HepG2 (cell line): ENCODE data around the gene TMEM220. TPM values are rescaled to one million over a fixed set of nuclear protein-coding genes. Genes with fewer than 3 reads are reported as not detected.
A peak's percentile ranks its signal among the peaks of the same experiment; 100 is the strongest.

Experiments
- BORCS8-MEF2B ChIP-seq: sonication (generic); formaldehyde crosslinking; IDR thresholded peaks from 2 replicates; pipeline ENCODE4 v1.8.0; 2022; ENCODE audit warnings: mild to moderate bottlenecking, missing genetic modification reagents
- EP300 ChIP-seq, 3 experiments: sonication (generic) in 1 of 3; formaldehyde crosslinking in 1 of 3; IDR thresholded peaks; 2 replicates each; pipeline versions ENCODE4 v1.5.1 to v1.6.1; 2011 to 2020; ENCODE audit warnings: low read depth in 2 of 3, low read length in 2 of 3, borderline replicate concordance in 1 of 3, improper control_type of control experiment in 1 of 3, mild to moderate bottlenecking in 1 of 3, missing genetic modification reagents in 1 of 3, moderate library complexity in 1 of 3
- FOXP4 ChIP-seq: sonication (generic); formaldehyde crosslinking; IDR thresholded peaks from 2 replicates; pipeline ENCODE4 v1.4.0; 2020; ENCODE audit warnings: missing genetic modification reagents
- KDM4B ChIP-seq: sonication (generic); formaldehyde crosslinking; IDR thresholded peaks from 2 replicates; pipeline ENCODE4 v1.4.0; 2020; ENCODE audit warnings: missing genetic modification reagents
- MAFF ChIP-seq: IDR thresholded peaks from 2 replicates; pipeline ENCODE4 v1.6.1; 2011; ENCODE audit warnings: low read depth, low read length, improper control_type of control experiment
- NFATC3 ChIP-seq: sonication (generic); formaldehyde crosslinking; IDR thresholded peaks from 2 replicates; pipeline ENCODE4 v1.5.1; 2020; ENCODE audit warnings: mild to moderate bottlenecking, missing genetic modification reagents
- PAX8 ChIP-seq: sonication (generic); formaldehyde crosslinking; IDR thresholded peaks from 2 replicates; pipeline ENCODE4 v1.8.0; 2022; ENCODE audit warnings: mild to moderate bottlenecking, missing genetic modification reagents, borderline replicate concordance
- SIN3A ChIP-seq: IDR thresholded peaks from 2 replicates; pipeline ENCODE4 v1.6.1; 2011; ENCODE audit warnings: low read depth, mild to moderate bottlenecking, control low read depth, low read length, borderline replicate concordance
- SMYD3 ChIP-seq: sonication (generic); formaldehyde crosslinking; IDR thresholded peaks from 2 replicates; pipeline ENCODE4 v1.8.1; 2023; ENCODE audit warnings: mild to moderate bottlenecking, missing genetic modification reagents
- TOE1 ChIP-seq: sonication (generic); formaldehyde crosslinking; IDR thresholded peaks from 2 replicates; pipeline ENCODE4 v1.4.0; 2020; ENCODE audit warnings: mild to moderate bottlenecking, missing genetic modification reagents
- ZNF142 ChIP-seq: sonication (generic); formaldehyde crosslinking; IDR thresholded peaks from 2 replicates; pipeline ENCODE4 v1.4.0; 2020; ENCODE audit warnings: missing genetic modification reagents
- ZNF224 ChIP-seq: sonication (generic); formaldehyde crosslinking; IDR thresholded peaks from 2 replicates; pipeline ENCODE4 v1.5.0; 2020; ENCODE audit warnings: mild to moderate bottlenecking, missing genetic modification reagents
- ZNF572 ChIP-seq: sonication (generic); formaldehyde crosslinking; IDR thresholded peaks from 2 replicates; pipeline ENCODE4 v1.5.1; 2020; ENCODE audit warnings: mild to moderate bottlenecking, missing genetic modification reagents
- ZNF597 ChIP-seq: sonication (generic); formaldehyde crosslinking; IDR thresholded peaks from 2 replicates; pipeline ENCODE4 v1.5.0; 2020; ENCODE audit warnings: missing genetic modification reagents
- ZNF891 ChIP-seq: sonication (generic); formaldehyde crosslinking; IDR thresholded peaks from 2 replicates; pipeline ENCODE4 v1.5.0; 2020; ENCODE audit warnings: mild to moderate bottlenecking, missing genetic modification reagents
- polyA plus RNA-seq, 8 experiments: library from polyadenylated mRNA; depleted of rRNA in 3 of 8; stranded (reverse) in 7 of 8; unstranded in 1 of 8; fragments of >200 nt; fragmentation: Illumina TruSeq in 4 of 8; extraction: Trizol in 4 of 8; gene quantifications; 2 replicates each; pipeline versions ENCODE4 v1.2.1 to v1.2.3, GENCODE V29; 2011 to 2016; ENCODE audit warnings: low read depth in 4 of 8, missing spikeins in 1 of 8, mixed read lengths in 1 of 8; ENCODE audit not compliant: insufficient read depth in 1 of 8
- total RNA-seq, 5 experiments: library from RNA; depleted of rRNA; stranded (reverse); fragments of >200 nt; fragmentation: Illumina TruSeq; extraction: Trizol; gene quantifications; 2 replicates each; pipeline ENCODE4 v1.2.3, GENCODE V29; 2016; ENCODE audit warnings: low read depth in 1 of 5
- TF ChIP-seq, protein P1 (sequence below): sonication (generic); formaldehyde crosslinking; IDR thresholded peaks from 2 replicates; pipeline ENCODE4 v1.4.0; 2020; ENCODE audit warnings: missing genetic modification reagents

Gene TMEM220
- total and polyA plus RNA-seq, 2 of the 13 experiments (the other 11 are each of a cell fraction or from before 2014, with no cell fraction given), result 1.3 to 2.2 TPM

GRCh38 chr17:10697092-10698081 is 32.4 kb downstream of the TMEM220 start, which contains the start of the genes ADPRM and SCO1 (continued):
- TF ChIP-seq BORCS8-MEF2B (CRISPR knock-in tag) (peak; percentile 70), ZNF891 (CRISPR knock-in tag) (peak; percentile 96; the same call in 1 of the 2 replicates), MAFF (no peak), ZNF224 (CRISPR knock-in tag) (no peak), KDM4B (CRISPR knock-in tag) (peak; percentile 65; the same call in 1 of the 2 replicates), ZNF572 (no peak), EP300 (IDR thresholded peaks at IDR 0.05; ENCODE audit: low read depth in 2 of 2, low read length in 2 of 2) (no peak), EP300 (CRISPR knock-in tag; IDR thresholded peaks at IDR 0.05; ENCODE audit: borderline replicate concordance) (peak; percentile 48; the same call in 1 of the 2 replicates), FOXP4 (CRISPR knock-in tag) (no peak; the same call in 1 of the 2 replicates), ZNF142 (peak; percentile 74), ZNF597 (CRISPR knock-in tag) (no peak), SMYD3 (CRISPR knock-in tag) (no peak), NFATC3 (CRISPR knock-in tag) (no peak), TOE1 (CRISPR knock-in tag) (no peak), PAX8 (CRISPR knock-in tag) (0 out of 2 replicates have a peak, but pooled peaks have one; percentile 43), SIN3A (peak; percentile 84)
- TF ChIP-seq, protein P1, sequence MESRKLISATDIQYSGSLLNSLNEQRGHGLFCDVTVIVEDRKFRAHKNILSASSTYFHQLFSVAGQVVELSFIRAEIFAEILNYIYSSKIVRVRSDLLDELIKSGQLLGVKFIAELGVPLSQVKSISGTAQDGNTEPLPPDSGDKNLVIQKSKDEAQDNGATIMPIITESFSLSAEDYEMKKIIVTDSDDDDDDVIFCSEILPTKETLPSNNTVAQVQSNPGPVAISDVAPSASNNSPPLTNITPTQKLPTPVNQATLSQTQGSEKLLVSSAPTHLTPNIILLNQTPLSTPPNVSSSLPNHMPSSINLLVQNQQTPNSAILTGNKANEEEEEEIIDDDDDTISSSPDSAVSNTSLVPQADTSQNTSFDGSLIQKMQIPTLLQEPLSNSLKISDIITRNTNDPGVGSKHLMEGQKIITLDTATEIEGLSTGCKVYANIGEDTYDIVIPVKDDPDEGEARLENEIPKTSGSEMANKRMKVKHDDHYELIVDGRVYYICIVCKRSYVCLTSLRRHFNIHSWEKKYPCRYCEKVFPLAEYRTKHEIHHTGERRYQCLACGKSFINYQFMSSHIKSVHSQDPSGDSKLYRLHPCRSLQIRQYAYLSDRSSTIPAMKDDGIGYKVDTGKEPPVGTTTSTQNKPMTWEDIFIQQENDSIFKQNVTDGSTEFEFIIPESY (CRISPR knock-in tag), result peak; percentile 21; the same call in 1 of the 2 replicates
